ENCODE measurements around the gene SLC25A30.

SLC25A30 gene

DNA sequence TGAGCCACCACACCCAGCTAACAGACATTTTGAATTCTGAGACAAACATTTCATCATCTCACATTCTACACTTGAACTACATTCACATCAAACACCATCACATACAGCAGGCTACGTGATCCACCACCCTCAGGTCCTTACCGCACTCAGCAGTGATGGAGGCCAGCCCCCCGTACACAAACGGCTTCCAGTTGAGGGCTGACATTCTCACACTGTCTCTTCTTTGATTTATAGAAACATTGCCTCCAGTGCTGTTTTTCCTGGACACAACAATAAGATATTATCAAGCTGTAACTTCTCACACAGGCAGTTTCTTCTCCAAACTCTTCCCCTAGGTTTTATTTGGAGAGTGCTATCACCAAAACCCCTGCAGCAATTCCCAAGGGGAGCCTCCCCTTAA, 7.0 kb downstream of the SLC25A30 start:
- TF ChIP-seq, protein P1, sequence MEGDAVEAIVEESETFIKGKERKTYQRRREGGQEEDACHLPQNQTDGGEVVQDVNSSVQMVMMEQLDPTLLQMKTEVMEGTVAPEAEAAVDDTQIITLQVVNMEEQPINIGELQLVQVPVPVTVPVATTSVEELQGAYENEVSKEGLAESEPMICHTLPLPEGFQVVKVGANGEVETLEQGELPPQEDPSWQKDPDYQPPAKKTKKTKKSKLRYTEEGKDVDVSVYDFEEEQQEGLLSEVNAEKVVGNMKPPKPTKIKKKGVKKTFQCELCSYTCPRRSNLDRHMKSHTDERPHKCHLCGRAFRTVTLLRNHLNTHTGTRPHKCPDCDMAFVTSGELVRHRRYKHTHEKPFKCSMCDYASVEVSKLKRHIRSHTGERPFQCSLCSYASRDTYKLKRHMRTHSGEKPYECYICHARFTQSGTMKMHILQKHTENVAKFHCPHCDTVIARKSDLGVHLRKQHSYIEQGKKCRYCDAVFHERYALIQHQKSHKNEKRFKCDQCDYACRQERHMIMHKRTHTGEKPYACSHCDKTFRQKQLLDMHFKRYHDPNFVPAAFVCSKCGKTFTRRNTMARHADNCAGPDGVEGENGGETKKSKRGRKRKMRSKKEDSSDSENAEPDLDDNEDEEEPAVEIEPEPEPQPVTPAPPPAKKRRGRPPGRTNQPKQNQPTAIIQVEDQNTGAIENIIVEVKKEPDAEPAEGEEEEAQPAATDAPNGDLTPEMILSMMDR (IDR thresholded peaks at IDR 0.05): no peak

DNA sequence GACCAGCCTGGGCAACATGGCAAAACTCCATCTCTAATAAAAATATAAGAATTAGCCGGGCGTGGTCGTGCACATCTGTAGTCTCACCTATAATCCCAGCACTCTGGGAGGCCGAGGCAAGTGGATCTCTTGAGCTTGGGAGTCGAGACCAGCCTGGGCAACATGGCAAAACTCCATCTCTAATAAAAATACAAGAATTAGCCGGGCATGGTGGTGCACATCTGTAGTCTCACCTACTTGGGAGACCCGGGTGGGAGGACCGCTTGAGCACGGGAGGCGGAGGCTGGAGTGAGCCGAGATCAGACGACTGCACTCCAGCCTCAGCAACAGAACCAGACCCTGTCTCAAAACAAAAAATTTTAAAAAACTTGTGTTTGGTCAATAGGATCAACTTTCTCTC, 7.7 kb downstream of the SLC25A30 start:
- TF ChIP-seq, protein P1 (IDR thresholded peaks at IDR 0.05): no peak

DNA sequence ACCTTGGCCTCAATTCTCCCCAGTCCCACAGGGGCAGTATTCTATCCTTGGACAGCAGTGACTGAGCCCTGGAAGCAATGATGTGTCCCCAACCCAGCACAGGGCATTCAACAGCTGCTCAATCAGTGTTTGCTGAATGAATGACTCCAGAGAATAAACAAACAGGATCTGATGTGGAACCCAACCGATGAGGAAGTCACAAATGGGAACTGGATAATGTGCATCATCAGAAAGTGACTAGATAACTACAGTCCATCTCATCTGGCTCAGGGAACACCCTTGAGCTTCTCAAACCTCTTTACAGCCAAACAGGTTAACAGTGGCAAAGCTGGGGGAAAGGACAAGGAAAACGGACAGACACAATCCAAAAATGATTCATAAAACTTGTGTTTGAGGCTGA, 8.2 kb downstream of the SLC25A30 start:
- TF ChIP-seq, protein P1 (IDR thresholded peaks at IDR 0.05): no peak

DNA sequence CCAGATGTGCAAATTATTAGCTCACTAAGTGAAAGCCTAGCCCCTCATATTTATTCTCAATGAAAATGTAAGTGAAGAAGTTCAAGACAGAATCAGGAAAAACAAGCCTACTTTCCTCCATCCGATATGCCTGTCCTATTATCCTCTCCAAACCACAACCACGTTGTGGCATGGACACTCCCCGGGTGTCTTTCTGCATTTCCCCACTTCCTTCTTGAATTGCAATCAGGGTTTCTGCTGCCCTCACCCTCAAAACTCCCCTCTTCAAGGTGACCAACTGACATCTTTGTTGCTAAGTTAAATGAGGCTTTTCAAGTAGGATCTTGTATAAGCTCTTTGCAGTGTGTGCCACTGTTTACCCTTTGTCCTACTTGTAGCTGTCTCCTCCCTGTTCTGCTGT, 11.8 kb downstream of the SLC25A30 start:
- TF ChIP-seq, protein P1 (IDR thresholded peaks at IDR 0.05): no peak

DNA sequence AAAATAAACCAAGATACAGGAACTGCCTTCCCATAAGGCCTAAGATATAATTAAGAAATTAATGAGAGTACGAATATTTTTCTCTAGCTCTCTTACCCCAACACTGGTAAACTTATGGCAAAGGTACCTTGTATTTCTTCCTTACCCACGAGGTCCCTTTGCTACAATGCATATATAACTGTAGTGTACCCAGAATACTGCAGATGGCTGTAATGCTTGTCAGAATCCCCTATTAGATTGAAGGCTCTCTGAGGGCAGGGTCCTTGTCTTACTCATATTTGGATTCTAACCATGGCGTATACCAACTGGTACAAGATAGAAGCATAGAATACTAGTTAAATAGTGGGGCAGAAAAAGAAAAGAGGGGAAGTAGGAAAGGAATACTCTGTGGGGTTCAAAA, 15.1 kb downstream of the SLC25A30 start:
- TF ChIP-seq, protein P1 (IDR thresholded peaks at IDR 0.05): no peak

DNA sequence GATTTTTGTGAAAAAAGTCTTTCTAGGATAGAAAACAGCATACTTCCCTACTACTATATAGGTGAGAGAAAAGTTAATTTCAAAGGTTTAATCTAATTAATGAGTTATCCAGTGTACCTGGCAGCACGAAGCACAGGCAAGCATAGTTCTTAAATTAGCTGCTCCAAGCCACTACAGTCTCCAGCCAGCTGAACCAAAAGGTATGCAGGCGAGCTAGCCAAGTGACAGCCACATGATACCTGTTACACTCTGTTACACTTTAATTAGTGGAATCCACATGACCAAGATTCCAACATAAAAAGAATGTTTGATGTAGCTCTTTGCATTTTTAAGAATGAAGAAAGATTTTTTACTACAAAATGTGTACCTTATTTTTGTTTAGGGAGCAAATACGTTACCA, 15.5 kb downstream of the SLC25A30 start:
- TF ChIP-seq, protein P1 (IDR thresholded peaks at IDR 0.05): no peak

DNA sequence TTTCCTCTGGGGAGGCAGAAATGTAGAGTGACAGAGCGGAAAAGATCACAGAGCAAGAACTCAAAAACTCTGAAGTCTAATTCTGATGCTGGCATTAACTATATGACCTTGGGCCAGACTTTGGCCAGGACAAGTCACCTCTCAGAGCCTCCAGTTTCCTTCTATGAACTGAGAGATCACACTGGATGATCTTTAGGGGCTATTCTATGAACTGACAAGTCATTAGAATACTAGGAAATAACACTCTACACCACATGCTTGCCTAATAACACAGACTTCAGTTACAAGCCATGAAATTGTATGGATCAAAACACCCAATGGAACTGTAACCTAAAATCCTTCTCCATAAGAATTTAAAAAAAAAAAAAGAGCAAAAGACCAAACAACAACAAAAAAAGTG, 16.9 kb downstream of the SLC25A30 start:
- TF ChIP-seq, protein P1 (IDR thresholded peaks at IDR 0.05): no peak

DNA sequence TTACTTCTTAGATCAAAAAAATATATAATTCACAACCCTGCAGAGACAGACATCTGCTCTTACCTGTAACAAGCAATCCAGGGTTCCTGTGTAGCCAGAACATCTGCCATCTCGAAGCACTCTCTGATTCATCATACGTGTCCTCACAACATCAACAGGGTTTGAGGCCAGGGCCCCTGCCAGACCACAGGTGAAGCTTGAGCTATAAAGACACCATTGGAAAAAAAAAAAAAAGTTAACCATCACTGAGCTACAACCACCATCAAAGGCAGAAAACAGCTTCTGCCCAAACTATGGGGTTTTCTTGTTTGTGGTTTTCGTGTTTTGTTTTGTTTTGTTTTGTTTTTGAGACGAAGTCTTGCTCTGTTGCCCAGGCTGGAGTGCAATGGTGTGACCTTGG, 19.3 kb downstream of the SLC25A30 start:
- TF ChIP-seq, protein P1 (IDR thresholded peaks at IDR 0.05): no peak

Data from LNCAP (cell line).